HG03095 (cell line): ENCODE measurements around the gene KCNJ9.
A peak's percentile ranks its signal among the peaks of the same experiment; 100 is the strongest.

Experiments used
- ATAC-seq: cut with Tn5 transposase; IDR thresholded peaks from one replicate; pipeline ENCODE4 v1.9.1; 2021; ENCODE audit warnings: moderate library complexity; ENCODE audit not compliant: unreplicated experiment

KCNJ9 gene

GRCh38 chr1:160087118-160087662, 5.9 kb downstream of the KCNJ9 start:
- ATAC-seq = no peak

GRCh38 chr1:160089883-160090282, 8.5 kb downstream of the KCNJ9 start:
- ATAC-seq = no peak

DNA sequence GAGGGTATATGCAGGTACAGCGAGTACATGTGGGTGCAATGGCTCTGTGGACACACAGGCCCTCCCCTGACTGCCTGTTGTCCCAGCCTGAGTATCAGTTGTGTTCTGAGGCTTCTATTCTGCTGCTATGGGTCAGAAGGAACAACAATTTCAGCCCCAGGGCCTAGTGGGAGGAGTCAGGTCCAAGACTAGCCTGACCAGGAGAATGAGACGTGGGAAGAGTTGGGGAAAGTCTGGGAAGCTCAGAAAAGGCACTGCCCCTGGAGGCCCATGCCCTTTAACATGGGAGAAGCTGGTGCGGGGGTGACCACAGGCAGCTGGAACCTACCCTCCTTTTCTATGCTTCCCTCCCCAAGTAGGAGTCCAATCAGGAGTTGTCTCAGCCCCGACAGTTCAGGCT, 9.4 kb downstream of the KCNJ9 start:
- ATAC-seq = no peak

DNA sequence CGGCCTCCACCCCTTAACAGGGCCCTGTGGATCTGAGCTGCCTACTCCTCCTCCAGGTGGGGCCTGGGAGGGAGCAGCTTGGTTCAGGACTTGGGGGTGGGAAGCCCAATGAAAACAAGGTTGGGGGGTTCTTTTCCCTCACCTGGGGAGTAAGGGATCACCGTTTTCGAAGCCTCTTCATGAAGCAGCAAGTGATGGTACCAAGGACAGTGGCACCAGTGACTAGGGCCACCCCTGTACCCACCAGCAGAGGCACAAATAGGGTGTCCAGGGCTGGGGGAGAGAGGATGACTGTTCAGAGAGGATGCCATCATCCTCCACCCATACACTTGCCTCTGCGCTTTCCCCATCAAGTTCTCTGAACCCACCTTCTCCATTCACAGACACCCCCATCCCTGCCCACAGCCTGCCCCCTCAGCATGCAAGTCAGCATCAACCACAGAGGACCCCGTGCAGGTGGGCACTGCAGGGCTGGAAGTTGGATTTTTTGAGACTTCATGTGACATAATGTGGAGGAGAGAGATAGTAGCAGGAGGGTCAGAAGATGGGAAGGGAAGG, 10.4 kb downstream of the KCNJ9 start:
- ATAC-seq = no peak

DNA sequence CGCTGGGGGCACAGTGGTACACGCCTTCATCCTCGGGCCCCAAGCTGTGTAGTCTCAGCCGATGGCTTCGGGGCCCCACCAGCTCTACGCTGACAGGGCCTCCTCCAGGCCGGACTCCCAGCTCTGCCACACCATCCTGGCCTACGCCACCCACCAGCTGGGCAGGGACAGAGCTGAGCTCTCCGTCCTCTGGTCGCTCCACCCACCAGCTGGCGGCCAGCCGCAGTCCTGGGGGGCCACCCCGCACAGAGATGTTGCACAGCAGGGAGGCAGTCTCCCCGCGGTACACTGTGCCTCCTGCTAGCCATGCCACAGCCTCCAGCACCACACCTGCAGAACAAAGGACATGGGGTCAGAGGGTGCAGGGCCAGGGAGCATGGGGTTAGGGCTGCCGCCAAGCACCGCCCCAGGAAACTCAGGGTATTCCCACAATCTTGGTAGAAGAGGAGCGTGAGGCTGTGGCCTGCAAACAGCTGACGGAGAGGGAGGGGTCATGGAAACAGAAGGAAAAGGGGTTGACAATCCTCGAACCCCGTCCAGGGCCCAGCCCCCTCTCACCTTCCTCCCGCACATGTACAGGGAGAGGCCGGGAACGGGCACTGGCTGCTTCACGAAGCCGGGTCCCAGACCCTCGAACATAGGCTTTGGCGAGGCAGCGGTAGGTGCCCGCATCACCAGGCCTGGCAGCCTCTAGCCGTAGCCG, 11.2 kb downstream of the KCNJ9 start:
- no peak for ATAC-seq

DNA sequence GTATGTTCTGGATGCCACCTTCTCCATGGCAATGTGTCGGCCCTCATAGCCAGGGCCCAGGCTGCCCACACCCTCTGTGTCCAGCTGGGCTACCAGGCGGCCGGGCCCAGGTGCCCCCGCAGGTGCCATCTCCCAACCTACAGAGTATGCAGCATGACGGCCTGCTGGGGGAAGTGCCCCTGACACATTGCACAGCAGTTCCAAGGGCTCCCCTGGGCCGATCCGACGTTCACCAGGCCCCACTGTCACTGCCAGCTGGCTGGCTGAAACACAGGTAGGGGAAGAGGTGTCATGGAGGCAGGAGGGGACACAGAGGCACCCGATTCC, 11.7 kb downstream of the KCNJ9 start:
- ATAC-seq = no peak

GRCh38 chr1:160093624-160094290, 12.4 kb downstream of the KCNJ9 start:
- ATAC-seq = no peak

- no peak for ATAC-seq
Measured at GRCh38 chr1:160094291-160094625, 12.9 kb downstream of the KCNJ9 start.

- ATAC-seq = no peak
Measured at GRCh38 chr1:160094806-160095205, 13.5 kb downstream of the KCNJ9 start.

GRCh38 chr1:160095382-160096105, 14.2 kb downstream of the KCNJ9 start:
- ATAC-seq = no peak

- ATAC-seq = no peak
Measured at GRCh38 chr1:160096274-160097116, 15.2 kb downstream of the KCNJ9 start.

- ATAC-seq = no peak
Measured at GRCh38 chr1:160097151-160097910, 16.0 kb downstream of the KCNJ9 start.

DNA sequence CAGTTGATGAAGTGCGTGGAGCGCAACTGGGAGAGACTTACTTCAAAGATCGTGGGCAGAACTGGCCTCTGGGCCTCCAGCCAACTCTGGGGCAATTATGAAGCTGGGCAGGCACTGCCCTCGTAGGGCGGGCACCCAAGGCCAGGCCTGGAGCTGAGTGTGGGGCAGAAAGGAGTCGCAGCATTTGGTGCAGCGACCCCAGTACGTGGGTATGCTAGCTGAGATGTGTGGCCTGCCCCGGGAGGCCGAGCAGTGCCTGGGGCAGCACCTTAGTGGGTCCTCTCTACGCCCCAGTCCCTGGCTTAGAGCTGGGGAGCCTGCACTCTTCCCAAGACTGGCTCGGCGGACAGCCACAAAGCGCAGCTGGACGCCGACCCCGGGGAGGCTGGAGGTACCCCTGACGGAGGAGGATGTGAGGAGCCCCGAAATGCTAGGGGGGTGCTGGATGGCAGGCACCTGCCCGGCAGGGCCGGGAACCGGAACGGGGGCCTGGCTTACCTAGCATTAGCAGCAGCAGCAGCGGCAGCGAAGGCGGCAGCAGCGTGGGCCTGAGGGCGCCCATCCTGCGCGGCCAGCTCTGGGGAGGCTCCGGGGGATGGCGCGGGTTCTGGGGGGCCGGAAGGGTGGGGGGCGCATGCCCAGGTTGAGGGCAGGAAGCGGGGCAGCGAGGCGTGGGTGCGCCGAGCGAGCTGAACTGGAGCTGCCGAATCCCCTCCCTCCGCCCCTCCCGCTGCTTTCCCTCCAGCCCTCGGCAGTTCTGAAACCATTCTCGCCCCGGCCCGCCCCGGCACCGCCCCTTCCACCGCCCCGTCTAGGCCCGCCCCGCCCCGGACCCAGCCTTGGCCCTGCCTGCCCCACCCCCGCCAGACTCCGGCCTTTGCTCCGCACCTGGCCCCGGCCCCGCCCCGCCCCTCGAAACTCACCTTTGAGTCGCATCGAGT, 16.8 kb downstream of the KCNJ9 start, which contains the start of gene IGSF8:
Gene IGSF8, minus strand, starts transcription at position 709 of the 941 bp plus-strand sequence. Its CDS starts 147 bp downstream, at position 562.
- peak; percentile 35 for ATAC-seq

GRCh38 chr1:160098852-160099561, 17.7 kb downstream of the KCNJ9 start:
- peak; percentile 76 for ATAC-seq

DNA sequence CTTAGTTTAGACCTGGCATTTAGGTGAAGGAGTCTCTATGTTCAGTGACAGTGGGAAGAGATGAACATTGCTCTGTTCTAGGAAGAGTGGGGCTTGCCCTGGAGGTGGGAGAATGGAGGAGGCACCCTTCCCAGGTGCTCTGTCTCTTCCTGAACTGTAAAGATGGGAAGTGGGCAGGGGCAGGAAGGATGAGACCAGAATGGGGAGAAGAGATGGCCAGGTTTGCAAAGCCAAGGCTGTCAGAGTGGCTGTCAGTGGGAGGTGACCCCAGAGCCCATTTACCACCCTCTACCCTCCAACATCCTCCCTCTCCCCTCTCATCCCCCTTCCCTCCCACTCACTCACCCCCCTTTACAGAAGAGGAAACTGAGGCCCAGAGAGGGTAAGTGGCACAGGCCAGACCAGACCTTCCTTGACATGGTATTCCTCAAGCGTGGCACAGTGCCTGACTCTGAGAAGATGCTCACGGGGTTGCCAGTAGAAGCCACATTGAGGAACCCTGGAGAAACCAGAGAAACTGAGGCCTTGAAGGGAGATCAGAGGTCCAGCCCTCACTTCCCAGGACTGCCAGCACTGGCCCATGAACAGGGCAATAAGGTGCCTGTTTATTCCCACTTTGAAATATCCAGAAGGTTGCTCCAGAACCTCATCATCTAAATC, 18.5 kb downstream of the KCNJ9 start:
- no peak for ATAC-seq

DNA sequence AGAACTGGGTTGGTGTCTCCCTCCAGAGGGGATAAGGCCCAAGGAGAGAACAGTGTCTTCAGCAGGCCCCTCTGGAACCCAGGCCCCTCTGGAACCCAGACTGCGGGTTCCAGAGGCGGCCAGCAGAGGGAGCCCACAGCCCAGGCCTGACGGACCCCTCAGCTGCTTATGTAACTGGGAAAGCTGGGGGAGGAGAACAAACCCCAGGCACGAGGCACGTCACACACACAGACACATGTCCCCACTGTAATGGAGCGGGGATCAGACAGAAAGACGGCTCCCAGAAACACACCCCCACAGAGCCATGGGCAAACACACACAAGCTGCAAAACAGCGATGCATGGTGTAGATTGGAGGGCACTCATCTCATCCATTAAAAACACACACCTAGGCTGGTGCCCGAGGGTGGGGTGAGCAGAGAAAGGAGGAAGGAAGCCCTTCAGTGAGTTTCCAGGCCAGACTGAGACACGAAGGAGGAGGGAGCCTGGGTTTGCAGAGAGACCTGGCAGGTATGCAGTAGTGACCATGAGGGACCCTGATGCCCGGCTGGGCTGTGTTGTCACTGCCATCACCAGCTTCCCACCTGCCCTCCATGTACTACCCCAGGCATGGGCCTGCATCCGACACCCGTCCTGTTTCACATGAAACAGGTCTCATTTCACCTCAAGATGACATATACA, 19.8 kb downstream of the KCNJ9 start:
- ATAC-seq = peak; percentile 33
